Naive thymus-derived CD4-positive, alpha-beta T cell (primary cell): Measurements from ENCODE around the gene HIVEP3. TPM values are rescaled to one million over a fixed set of nuclear protein-coding genes. Genes with fewer than 3 reads are reported as not detected.
A peak's percentile ranks its signal among the peaks of the same experiment; 100 is the strongest.

Source experiments
- ATAC-seq: fragments of 150-1000 bp; cut with Tn5 transposase; 2 replicates; pipeline ENCODE4 v1.10.0; 2021; ENCODE audit warnings: mild to moderate bottlenecking, moderate library complexity
- CTCF ChIA-PET: fragments of 350-600 bp; sonication (Branson Sonifier 250); formaldehyde crosslinking; loops from one replicate; lab custom pipeline; 2021; ENCODE audit warnings: antibody characterized with exemption; lab: Charles Lee
- POLR2A ChIA-PET: fragments of 350-600 bp; sonication (Branson Sonifier 250); formaldehyde crosslinking; loops from one replicate; lab custom pipeline; 2021; ENCODE audit warnings: antibody characterized with exemption, inconsistent platforms; lab: Charles Lee
- DNase-seq, 9 donors: peaks; one replicate each; pipeline versions ENCODE4 v3.0.0 to v3.0.0-alpha.2; 2020 to 2022; ENCODE audit warnings: mixed read lengths in 1 of 9
- H3K27ac ChIP-seq: one replicate; pipeline ENCODE4 v1.7.0; 2013; ENCODE audit warnings: mild to moderate bottlenecking, low read depth, low read length, moderate library complexity
- H3K27me3 ChIP-seq, 2 donors: one replicate each; pipeline ENCODE4 v1.7.0; 2013; ENCODE audit warnings: low read length in 2 of 2, mild to moderate bottlenecking in 2 of 2, moderate library complexity in 2 of 2; ENCODE audit not compliant: control insufficient read depth in 2 of 2, insufficient read depth in 2 of 2
- H3K36me3 ChIP-seq, 3 experiments: 1 replicate in 2 of 3; 2 replicates in 1 of 3; pipeline ENCODE4 v1.7.0; 2013; ENCODE audit warnings: low read length in 3 of 3, mild to moderate bottlenecking in 3 of 3, moderate library complexity in 1 of 3; ENCODE audit not compliant: insufficient read depth in 3 of 3, control insufficient read depth in 2 of 3
- H3K4me1 ChIP-seq, 2 donors: one replicate each; pipeline ENCODE4 v1.7.0; 2013; ENCODE audit warnings: low read length in 2 of 2, mild to moderate bottlenecking in 2 of 2, moderate library complexity in 1 of 2; ENCODE audit not compliant: control insufficient read depth in 2 of 2, insufficient read depth in 2 of 2
- H3K4me3 ChIP-seq: 2 replicates; pipeline ENCODE4 v1.7.0; 2013; ENCODE audit warnings: mild to moderate bottlenecking, low read length
- H3K9me3 ChIP-seq, 3 experiments: 1 replicate in 2 of 3; 2 replicates in 1 of 3; pipeline ENCODE4 v1.7.0; 2013; ENCODE audit warnings: low read length in 3 of 3; ENCODE audit not compliant: control insufficient read depth in 2 of 3
- H3K27ac Mint-ChIP-seq, 9 donors: one replicate each; pipeline ENCODE4 v1.8.0; 2020 to 2022; ENCODE audit warnings: mixed read lengths in 9 of 9, mild to moderate bottlenecking in 8 of 9, moderate library complexity in 5 of 9, inconsistent platforms in 2 of 9
- H3K27me3 Mint-ChIP-seq, 5 donors: one replicate each; pipeline ENCODE4 v1.8.0; 2021 to 2022; ENCODE audit warnings: mixed read lengths in 5 of 5, mild to moderate bottlenecking in 1 of 5
- H3K36me3 Mint-ChIP-seq, 5 donors: one replicate each; pipeline ENCODE4 v1.8.0; 2020 to 2022; ENCODE audit warnings: mixed read lengths in 5 of 5, mild to moderate bottlenecking in 3 of 5, inconsistent platforms in 1 of 5
- H3K4me1 Mint-ChIP-seq, 7 donors: one replicate each; pipeline ENCODE4 v1.8.0; 2020 to 2022; ENCODE audit warnings: mixed read lengths in 7 of 7, mild to moderate bottlenecking in 3 of 7, inconsistent platforms in 1 of 7
- H3K4me3 Mint-ChIP-seq, 10 donors: one replicate each; pipeline ENCODE4 v1.8.0; 2020 to 2022; ENCODE audit warnings: mild to moderate bottlenecking in 10 of 10, mixed read lengths in 10 of 10, moderate library complexity in 6 of 10, inconsistent platforms in 2 of 10
- H3K9me3 Mint-ChIP-seq, 11 donors: one replicate each; pipeline ENCODE4 v1.8.0; 2020 to 2022; ENCODE audit warnings: mixed read lengths in 11 of 11, mild to moderate bottlenecking in 4 of 11, inconsistent platforms in 1 of 11, moderate library complexity in 1 of 11
- intact Hi-C, 2 donors: fragments of 100-400 bp; cut with micrococcal nuclease; formaldehyde crosslinking; loops; one replicate each; pipeline ENCODE4 v1.15.1; 2023
- polyA plus RNA-seq, 2 donors: library from polyadenylated mRNA; unstranded; fragments of 300-500 nt; fragmentation: Illumina TruSeq; gene quantifications; one replicate each; pipeline ENCODE4 v1.2.3, GENCODE V29; 2021
- total RNA-seq, 6 experiments: library from RNA in 5 of 6; stranded (reverse) in 5 of 6; gene quantifications; 1 replicate in 5 of 6; 2 replicates in 1 of 6; pipeline ENCODE4 v1.2.3 and lab custom pipeline; 2021 to 2026

The HIVEP3 gene
- total and polyA plus RNA-seq, 7 experiments from 2014 or later = 4.3 to 19.1 (median 7.0) TPM

- peak; percentile 51 to 82 (median 79) for DNase-seq
- Histone ChIP-seq H3K27ac (peak overlapping the region; percentile 52), H3K36me3 (no peaks in the 10 kb centered on the region), H3K27me3 (no peaks in the 10 kb centered on the region), H3K9me3 (no peaks in the 10 kb centered on the region), H3K4me3 (peak overlapping the region; percentile 74), H3K4me1 (peaks cover 48 to 54% of the 10 kb centered on the region in 2 donors)
- peaks cover 0 to 17% (median 0%) of the 10 kb centered on the region in 5 donors for H3K27me3 Mint-ChIP-seq
- ATAC-seq = peak; percentile 89
- POLR2A ChIA-PET = interaction anchor here (0.8 to 12.7 kb wide), 10 partner anchors 10 to 117 kb away, joined by 3 to 344 read pairs (median 4); no protein-coding TSS in a partner anchor
- peak overlapping the region; percentile 90 to 97 (median 95) for H3K4me3 Mint-ChIP-seq
- peaks cover 0 to 12% (median 0%) of the 10 kb centered on the region in 11 donors for H3K9me3 Mint-ChIP-seq
- H3K4me1 Mint-ChIP-seq = peaks cover 37 to 62% (median 56%) of the 10 kb centered on the region in 7 donors
- intact Hi-C loops = loop anchor here (1.0 to 5.0 kb wide), 5 partner anchors 22 to 258 kb away; no protein-coding TSS in a partner anchor
- CTCF ChIA-PET = interaction anchor here (0.9 to 5.7 kb wide), 3 partner anchors 14 to 115 kb away, joined by 3 to 38 read pairs (median 8); no protein-coding TSS in a partner anchor
- peaks cover 0 to 12% (median 0%) of the 10 kb centered on the region in 5 donors for H3K36me3 Mint-ChIP-seq
- peak overlapping the region; percentile 84 to 99 (median 96) for H3K27ac Mint-ChIP-seq
Observed at GRCh38 chr1:41919764-41920397, 1.2 kb upstream of the HIVEP3 start.

- Mint-ChIP-seq H3K9me3 (peaks cover 0 to 12% (median 0%) of the 10 kb centered on the region in 11 donors), H3K27me3 (peaks cover 0 to 14% (median 0%) of the 10 kb centered on the region in 5 donors), H3K27ac (peak overlapping the region; percentile 84 to 99 (median 96)), H3K4me1 (peaks cover 40 to 69% (median 63%) of the 10 kb centered on the region in 7 donors), H3K4me3 (peak overlapping the region; percentile 90 to 97 (median 95)), H3K36me3 (peaks cover 0 to 15% (median 0%) of the 10 kb centered on the region in 5 donors)
- no peaks in the 10 kb centered on the region for H3K27me3 ChIP-seq
- ATAC-seq = no peak
- no peak for DNase-seq
- peaks cover 56 to 61% of the 10 kb centered on the region in 2 donors for H3K4me1 ChIP-seq
- H3K27ac ChIP-seq = peak overlapping the region; percentile 52
- no peaks in the 10 kb centered on the region for H3K9me3 ChIP-seq
- peak overlapping the region; percentile 74 for H3K4me3 ChIP-seq
- CTCF ChIA-PET = interaction anchor here (0.6 to 5.7 kb wide), 4 partner anchors 14 to 114 kb away, joined by 3 to 38 read pairs (median 6); no protein-coding TSS in a partner anchor
- POLR2A ChIA-PET = interaction anchor here (0.5 to 12.7 kb wide), 8 partner anchors 9 to 1026 kb away, joined by 3 to 344 read pairs (median 4); no protein-coding TSS in a partner anchor
- no peaks in the 10 kb centered on the region for H3K36me3 ChIP-seq
- intact Hi-C loops = loop anchor here (1.0 to 5.0 kb wide), 3 partner anchors 112 to 257 kb away; no protein-coding TSS in a partner anchor
Observed at GRCh38 chr1:41919131-41919530, 409 bp upstream of the HIVEP3 start.

DNA sequence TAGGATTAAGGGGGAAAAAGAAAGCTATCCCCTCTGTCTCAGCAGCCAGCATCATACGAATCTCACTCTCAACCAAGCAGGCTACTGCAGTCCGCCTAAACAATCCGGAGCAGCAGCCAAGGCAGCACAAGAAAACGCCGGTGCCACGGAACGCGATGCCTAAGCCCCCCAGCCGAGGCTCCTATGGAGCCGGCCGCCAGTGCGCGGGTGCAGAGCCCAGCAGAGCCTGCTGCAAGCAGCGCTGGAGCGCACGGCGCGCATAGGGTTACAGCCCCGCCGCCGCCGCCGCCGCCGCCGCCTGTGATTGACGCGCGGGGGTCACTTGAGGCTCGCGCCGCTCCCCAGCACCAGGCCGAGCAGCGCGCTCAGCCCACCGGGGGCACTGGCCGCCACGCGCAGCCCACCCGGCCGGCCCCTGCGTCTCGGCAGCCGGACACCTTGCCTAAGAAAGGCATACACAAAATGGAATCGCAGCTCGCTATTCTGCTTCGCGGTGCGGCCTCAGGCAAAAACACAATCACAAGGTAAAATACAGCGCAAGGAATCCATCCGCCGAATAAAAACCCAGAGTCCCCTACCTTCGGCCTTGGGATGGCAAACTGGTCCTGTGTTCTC, 780 bp downstream of the HIVEP3 start:
- Histone ChIP-seq H3K9me3 (no peaks in the 10 kb centered on the region), H3K27ac (peak overlapping the region; percentile 65), H3K36me3 (no peaks in the 10 kb centered on the region), H3K27me3 (no peaks in the 10 kb centered on the region), H3K4me3 (peak overlapping the region; percentile 67), H3K4me1 (peaks cover 62 to 73% of the 10 kb centered on the region in 2 donors)
- H3K4me1 Mint-ChIP-seq = peaks cover 50 to 78% (median 71%) of the 10 kb centered on the region in 7 donors
- H3K36me3 Mint-ChIP-seq = peaks cover 0 to 22% (median 0%) of the 10 kb centered on the region in 5 donors
- DNase-seq (peak; percentile 16 to 57 (median 37)), ATAC-seq (peak; percentile 27)
- H3K27me3 Mint-ChIP-seq = peaks cover 0 to 10% (median 0%) of the 10 kb centered on the region in 5 donors
- H3K27ac Mint-ChIP-seq = peak overlapping the region; percentile 78 to 99 (median 88)
- peaks cover 0 to 7% (median 0%) of the 10 kb centered on the region in 11 donors for H3K9me3 Mint-ChIP-seq
- H3K4me3 Mint-ChIP-seq = peak overlapping the region; percentile 83 to 97 (median 94)
- POLR2A ChIA-PET = interaction anchor here (3.0 to 12.7 kb wide), 3 partner anchors 8 to 97 kb away, joined by 12 to 344 read pairs (median 19); no protein-coding TSS in a partner anchor
- CTCF ChIA-PET = interaction anchor here (2.3 to 5.7 kb wide), 2 partner anchors 12 to 26 kb away, joined by 8 to 38 read pairs; no protein-coding TSS in a partner anchor
- intact Hi-C loops = loop anchor here in 1 of 2 donors (1.0 to 5.0 kb wide), 3 partner anchors 111 to 256 kb away; no protein-coding TSS in a partner anchor

GRCh38 chr1:41917076-41917475, 1.6 kb downstream of the HIVEP3 start:
- Mint-ChIP-seq H3K36me3 (peaks cover 0 to 29% (median 0%) of the 10 kb centered on the region in 5 donors), H3K9me3 (peaks cover 0 to 7% (median 0%) of the 10 kb centered on the region in 11 donors), H3K27me3 (peaks cover 0 to 14% (median 0%) of the 10 kb centered on the region in 5 donors), H3K4me3 (peak overlapping the region; percentile 82 to 97 (median 92)), H3K27ac (peak overlapping the region; percentile 78 to 94 (median 87)), H3K4me1 (peaks cover 56 to 87% (median 77%) of the 10 kb centered on the region in 7 donors)
- Histone ChIP-seq H3K27me3 (no peaks in the 10 kb centered on the region), H3K9me3 (no peaks in the 10 kb centered on the region), H3K4me1 (peaks cover 66 to 80% of the 10 kb centered on the region in 2 donors), H3K36me3 (no peaks in the 10 kb centered on the region), H3K4me3 (peak overlapping the region; percentile 67), H3K27ac (peak overlapping the region; percentile 65)
- no peak for DNase-seq
- no peak for ATAC-seq
- intact Hi-C loops = loop anchor here in 1 of 2 donors (5.0 kb wide), 2 partner anchors 110 to 255 kb away; no protein-coding TSS in a partner anchor
- ChIA-PET CTCF (interaction anchor here (2.6 to 5.7 kb wide), 2 partner anchors 11 to 25 kb away, joined by 7 to 38 read pairs; no protein-coding TSS in a partner anchor), POLR2A (interaction anchor here (0.6 to 12.7 kb wide), 5 partner anchors 9 to 1873 kb away, joined by 3 to 344 read pairs (median 3); no protein-coding TSS in a partner anchor)

DNA sequence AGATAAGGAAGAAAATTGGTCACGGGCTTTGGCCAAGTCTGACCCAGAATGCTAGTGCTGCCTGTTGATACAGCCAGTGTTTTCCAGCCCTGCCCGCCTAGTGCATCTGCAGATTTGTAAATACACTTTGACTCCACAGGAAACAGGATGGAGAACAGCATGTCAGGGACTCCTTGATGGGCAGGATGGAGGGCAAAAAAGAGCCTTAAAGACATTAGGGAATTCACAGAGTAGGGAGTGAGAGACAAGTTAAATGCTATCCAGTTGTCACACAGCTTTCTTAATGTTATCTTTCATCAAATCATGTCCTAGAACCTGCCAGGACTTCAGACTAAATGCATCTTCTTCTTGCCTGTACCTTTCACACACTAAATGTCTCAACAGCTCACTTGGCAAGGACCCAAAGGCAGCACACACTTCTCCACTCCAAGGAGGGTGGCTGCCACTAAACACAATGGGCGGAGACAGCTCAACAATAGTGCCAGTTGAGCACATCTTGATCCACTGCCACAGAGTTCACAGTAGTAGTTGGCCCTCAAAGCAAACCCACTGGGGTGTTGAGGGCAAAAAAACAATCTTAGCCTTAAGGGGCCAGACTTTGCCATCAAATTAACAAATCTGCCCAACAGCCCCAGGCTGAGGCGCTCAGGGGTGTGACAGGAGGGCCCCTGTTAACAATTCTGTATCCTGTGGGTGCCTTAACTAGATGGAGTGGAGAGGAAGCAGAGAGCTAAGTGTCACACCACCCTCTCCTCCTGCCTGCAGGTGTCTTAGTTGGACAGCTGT, 2.7 kb downstream of the HIVEP3 start:
- DNase-seq = peak in 6 of 9 donors; percentile 30 to 55 (median 42)
- H3K4me3 ChIP-seq = peak overlapping the region; percentile 2

More for the DNA sequence above, 2.7 kb downstream of the HIVEP3 start:
- H3K9me3 Mint-ChIP-seq = peaks cover 0 to 3% (median 0%) of the 10 kb centered on the region in 11 donors
- Histone ChIP-seq H3K27ac (peak overlapping the region; percentile 2), H3K36me3 (no peaks in the 10 kb centered on the region), H3K27me3 (no peaks in the 10 kb centered on the region), H3K9me3 (no peaks in the 10 kb centered on the region), H3K4me1 (peaks cover 66 to 80% of the 10 kb centered on the region in 2 donors)
- H3K27ac Mint-ChIP-seq = peak overlapping the region; percentile 69 to 94 (median 87)
- peaks cover 56 to 90% (median 77%) of the 10 kb centered on the region in 7 donors for H3K4me1 Mint-ChIP-seq
- ChIA-PET CTCF (interaction anchor here (2.6 to 5.7 kb wide), 2 partner anchors 10 to 24 kb away, joined by 7 to 38 read pairs; no protein-coding TSS in a partner anchor), POLR2A (interaction anchor here (0.8 to 12.7 kb wide), 8 partner anchors 8 to 112 kb away, joined by 3 to 344 read pairs (median 4); no protein-coding TSS in a partner anchor)
- intact Hi-C loops = loop anchor here in 1 of 2 donors (5.0 kb wide), 2 partner anchors 109 to 254 kb away; no protein-coding TSS in a partner anchor
- peaks cover 0 to 12% (median 0%) of the 10 kb centered on the region in 5 donors for H3K27me3 Mint-ChIP-seq
- H3K4me3 Mint-ChIP-seq = peak overlapping the region; percentile 50 to 97 (median 82)
- H3K36me3 Mint-ChIP-seq = peaks cover 0 to 32% (median 0%) of the 10 kb centered on the region in 5 donors
- ATAC-seq = peak; percentile 39
